ENCODE data around the gene ASPSCR1.

Gene ASPSCR1

DNA sequence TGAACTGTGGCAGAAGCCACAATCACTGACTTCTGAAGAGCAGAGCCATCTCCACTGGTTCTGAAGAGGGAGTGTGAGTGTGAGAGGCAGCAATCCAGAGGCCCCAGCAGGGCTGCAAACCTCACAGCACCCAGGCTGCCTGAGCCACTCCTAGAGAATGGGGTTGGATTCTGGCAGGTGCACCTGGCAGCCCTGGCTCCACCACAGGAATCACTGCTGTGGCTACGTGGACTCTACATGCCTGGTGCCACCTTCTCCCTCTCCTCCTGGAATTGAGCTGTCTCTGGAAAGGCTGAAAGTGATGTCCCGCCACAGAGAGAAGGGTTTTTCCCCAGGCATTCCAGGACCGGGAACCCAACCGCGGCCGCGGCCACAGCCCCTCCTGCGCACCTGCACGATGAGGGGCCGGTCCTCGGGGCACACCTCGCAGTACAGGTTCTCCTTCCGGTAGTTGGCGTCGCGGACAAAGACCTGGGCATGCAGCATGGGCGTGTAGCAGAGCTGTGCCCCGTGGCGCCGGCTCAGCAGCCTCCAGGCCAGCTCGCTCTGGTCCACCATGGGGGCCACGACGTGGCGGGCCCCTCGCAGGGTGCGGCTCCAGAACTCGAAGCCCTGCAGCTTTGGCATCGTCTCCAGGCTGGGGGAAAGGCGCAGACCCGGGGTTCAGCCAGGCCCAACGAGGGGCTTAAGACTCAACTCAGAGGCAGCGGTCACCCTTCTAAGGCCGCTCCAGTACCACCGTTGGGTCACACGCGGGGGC, 87.2 kb downstream of the ASPSCR1 start:
- no peak for TF ChIP-seq FOXP2 (optimal IDR thresholded peaks at IDR 0.05; ENCODE audit: borderline replicate concordance, extremely low read depth, extremely low read length, insufficient read depth)
- TF ChIP-seq, protein P1, sequence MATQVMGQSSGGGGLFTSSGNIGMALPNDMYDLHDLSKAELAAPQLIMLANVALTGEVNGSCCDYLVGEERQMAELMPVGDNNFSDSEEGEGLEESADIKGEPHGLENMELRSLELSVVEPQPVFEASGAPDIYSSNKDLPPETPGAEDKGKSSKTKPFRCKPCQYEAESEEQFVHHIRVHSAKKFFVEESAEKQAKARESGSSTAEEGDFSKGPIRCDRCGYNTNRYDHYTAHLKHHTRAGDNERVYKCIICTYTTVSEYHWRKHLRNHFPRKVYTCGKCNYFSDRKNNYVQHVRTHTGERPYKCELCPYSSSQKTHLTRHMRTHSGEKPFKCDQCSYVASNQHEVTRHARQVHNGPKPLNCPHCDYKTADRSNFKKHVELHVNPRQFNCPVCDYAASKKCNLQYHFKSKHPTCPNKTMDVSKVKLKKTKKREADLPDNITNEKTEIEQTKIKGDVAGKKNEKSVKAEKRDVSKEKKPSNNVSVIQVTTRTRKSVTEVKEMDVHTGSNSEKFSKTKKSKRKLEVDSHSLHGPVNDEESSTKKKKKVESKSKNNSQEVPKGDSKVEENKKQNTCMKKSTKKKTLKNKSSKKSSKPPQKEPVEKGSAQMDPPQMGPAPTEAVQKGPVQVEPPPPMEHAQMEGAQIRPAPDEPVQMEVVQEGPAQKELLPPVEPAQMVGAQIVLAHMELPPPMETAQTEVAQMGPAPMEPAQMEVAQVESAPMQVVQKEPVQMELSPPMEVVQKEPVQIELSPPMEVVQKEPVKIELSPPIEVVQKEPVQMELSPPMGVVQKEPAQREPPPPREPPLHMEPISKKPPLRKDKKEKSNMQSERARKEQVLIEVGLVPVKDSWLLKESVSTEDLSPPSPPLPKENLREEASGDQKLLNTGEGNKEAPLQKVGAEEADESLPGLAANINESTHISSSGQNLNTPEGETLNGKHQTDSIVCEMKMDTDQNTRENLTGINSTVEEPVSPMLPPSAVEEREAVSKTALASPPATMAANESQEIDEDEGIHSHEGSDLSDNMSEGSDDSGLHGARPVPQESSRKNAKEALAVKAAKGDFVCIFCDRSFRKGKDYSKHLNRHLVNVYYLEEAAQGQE (IDR thresholded peaks at IDR 0.05; ENCODE audit: insufficient read depth in 1 of 2, low read depth in 2 of 2, low read length in 2 of 2) = no peak
- no peak for TF ChIP-seq POLR2AphosphoS5 (IDR thresholded peaks at IDR 0.05; ENCODE audit: low read depth, low read length)
- no peak for TF ChIP-seq SIN3A (IDR thresholded peaks at IDR 0.05; ENCODE audit: borderline replicate concordance, insufficient read depth, low read length)
- TF ChIP-seq TAF1 (IDR thresholded peaks at IDR 0.05; ENCODE audit: borderline replicate concordance, insufficient read depth, low read length) = no peak

DNA sequence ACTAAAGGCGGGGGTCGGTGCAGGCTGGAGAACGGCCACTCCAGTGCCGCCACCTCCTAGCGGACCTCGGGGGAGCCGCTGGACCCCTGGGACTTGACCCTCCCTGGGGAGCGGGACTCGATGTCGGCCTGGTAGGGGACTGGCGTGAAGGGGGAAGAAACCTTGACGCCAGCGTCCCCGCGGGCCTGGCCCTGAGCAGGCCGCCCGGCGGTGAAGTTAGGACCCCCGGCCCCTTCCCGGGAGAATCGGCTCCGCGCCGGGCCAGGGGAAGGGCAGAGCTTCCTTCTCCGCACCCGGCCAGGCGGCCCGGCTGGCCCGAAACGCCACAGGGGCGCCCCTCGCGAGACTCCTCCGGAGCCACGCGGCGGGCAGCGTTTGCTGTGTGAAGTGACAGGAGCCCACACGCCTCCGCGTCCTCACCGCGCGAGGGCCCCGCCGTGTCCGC, 87.8 kb downstream of the ASPSCR1 start:
- TF ChIP-seq TAF1 (IDR thresholded peaks at IDR 0.05; ENCODE audit: borderline replicate concordance, insufficient read depth, low read length) (no peak), SIN3A (IDR thresholded peaks at IDR 0.05; ENCODE audit: borderline replicate concordance, insufficient read depth, low read length) (no peak), POLR2AphosphoS5 (IDR thresholded peaks at IDR 0.05; ENCODE audit: low read depth, low read length) (no peak), FOXP2 (optimal IDR thresholded peaks at IDR 0.05; ENCODE audit: borderline replicate concordance, extremely low read depth, extremely low read length, insufficient read depth) (no peak)
- TF ChIP-seq, protein P1 (IDR thresholded peaks at IDR 0.05; ENCODE audit: insufficient read depth in 1 of 2, low read depth in 2 of 2, low read length in 2 of 2) = no peak

DNA sequence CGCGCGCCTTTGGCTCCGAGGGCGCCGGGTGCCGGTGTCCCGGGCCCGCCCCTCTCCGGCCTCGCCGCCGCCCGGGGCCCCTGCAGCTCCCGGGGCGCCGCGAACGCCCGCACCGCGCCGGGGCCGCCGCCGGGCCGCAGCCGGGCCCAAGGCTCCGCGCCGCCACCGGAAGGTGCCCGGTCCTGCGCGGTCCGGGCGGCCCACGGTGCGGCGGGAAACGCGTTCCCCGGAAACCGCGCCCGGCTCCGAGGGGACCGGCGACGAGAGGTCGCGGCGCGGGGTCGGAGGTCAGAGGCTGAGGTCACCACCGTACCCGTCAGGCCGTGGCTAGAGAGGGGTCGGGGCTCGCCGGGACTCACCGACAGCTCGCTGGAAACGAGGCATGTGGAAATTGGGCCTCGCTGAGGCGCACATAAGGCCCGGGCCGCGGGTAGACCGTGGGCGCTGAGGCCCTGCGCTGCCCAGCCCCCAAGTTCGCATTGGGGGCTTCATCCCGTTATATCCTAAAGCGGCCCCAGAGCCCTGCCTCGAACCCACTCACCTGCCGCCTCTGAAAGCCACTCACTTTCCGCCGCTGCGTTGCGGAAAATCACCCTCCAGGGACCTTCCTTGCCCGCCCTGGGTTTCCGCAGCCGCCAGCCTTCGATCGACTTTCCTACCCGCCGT, 88.3 kb downstream of the ASPSCR1 start, which contains the start of gene DUS1L:
Gene DUS1L (minus strand): TSS at position 167 of the 666 bp plus-strand sequence. CDS start 745 bp downstream, outside the sequence.
- TF ChIP-seq POLR2AphosphoS5 (IDR thresholded peaks at IDR 0.05; ENCODE audit: low read depth, low read length) = peak; percentile 62
- TF ChIP-seq SIN3A (IDR thresholded peaks at IDR 0.05; ENCODE audit: borderline replicate concordance, insufficient read depth, low read length) = no peak
- TF ChIP-seq FOXP2 (optimal IDR thresholded peaks at IDR 0.05; ENCODE audit: borderline replicate concordance, extremely low read depth, extremely low read length, insufficient read depth) = peak; percentile 89
- TF ChIP-seq, protein P1 (IDR thresholded peaks at IDR 0.05; ENCODE audit: insufficient read depth in 1 of 2, low read depth in 2 of 2, low read length in 2 of 2) = no peak
- TF ChIP-seq TAF1 (IDR thresholded peaks at IDR 0.05; ENCODE audit: borderline replicate concordance, insufficient read depth, low read length) = peak; percentile 97
